ENCODE measurements around the gene LACTBL1.
"Not testable (repeated sequence)": the region's sequence is repeated elsewhere in the genome, so short reads cannot be mapped to it uniquely, and the experiment has no call there.

LACTBL1 gene

GRCh38 chr1:22951796-22952195 is 20.9 kb downstream of the LACTBL1 start:
- TF ChIP-seq, protein P1, sequence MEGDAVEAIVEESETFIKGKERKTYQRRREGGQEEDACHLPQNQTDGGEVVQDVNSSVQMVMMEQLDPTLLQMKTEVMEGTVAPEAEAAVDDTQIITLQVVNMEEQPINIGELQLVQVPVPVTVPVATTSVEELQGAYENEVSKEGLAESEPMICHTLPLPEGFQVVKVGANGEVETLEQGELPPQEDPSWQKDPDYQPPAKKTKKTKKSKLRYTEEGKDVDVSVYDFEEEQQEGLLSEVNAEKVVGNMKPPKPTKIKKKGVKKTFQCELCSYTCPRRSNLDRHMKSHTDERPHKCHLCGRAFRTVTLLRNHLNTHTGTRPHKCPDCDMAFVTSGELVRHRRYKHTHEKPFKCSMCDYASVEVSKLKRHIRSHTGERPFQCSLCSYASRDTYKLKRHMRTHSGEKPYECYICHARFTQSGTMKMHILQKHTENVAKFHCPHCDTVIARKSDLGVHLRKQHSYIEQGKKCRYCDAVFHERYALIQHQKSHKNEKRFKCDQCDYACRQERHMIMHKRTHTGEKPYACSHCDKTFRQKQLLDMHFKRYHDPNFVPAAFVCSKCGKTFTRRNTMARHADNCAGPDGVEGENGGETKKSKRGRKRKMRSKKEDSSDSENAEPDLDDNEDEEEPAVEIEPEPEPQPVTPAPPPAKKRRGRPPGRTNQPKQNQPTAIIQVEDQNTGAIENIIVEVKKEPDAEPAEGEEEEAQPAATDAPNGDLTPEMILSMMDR (IDR thresholded peaks at IDR 0.05; ENCODE audit: low read depth, low read length) = no peak

DNA sequence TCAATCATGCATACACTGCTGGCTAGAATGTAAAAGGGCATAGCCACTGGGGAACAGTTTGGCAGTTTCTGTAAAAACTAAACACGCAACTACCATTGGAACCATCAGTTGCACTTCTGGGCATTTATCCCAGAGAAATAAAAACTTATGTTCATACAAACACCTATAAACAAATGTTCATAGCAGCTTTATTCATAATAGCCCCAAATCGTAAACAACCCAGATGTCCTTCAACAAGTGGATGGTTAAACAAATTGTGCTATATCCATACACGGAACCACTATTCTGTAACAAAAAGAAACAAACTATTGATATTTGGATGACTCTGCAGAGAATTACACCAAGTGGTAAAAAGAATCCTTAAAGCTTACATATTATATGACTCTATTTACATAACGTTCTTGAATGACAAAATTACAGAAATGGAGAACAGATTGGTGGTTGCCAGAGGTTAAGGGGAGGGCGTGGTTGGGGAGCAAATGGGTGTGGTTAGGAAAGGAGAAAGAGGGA is 22.8 kb downstream of the LACTBL1 start:
- no peaks in the 10 kb centered on the region for H3K27me3 ChIP-seq (ENCODE audit: insufficient read depth, low read depth, severe bottlenecking)
- no peak for DNase-seq
- no peaks in the 10 kb centered on the region for H3K36me3 ChIP-seq
- TF ChIP-seq, protein P1 (IDR thresholded peaks at IDR 0.05; ENCODE audit: low read depth, low read length) = no peak
- H3K27ac ChIP-seq = no peak overlapping the region
- no peaks in the 10 kb centered on the region for H3K9me3 ChIP-seq (ENCODE audit: severe bottlenecking)
- H3K4me3 ChIP-seq (ENCODE audit: low read depth, low read length) = no peak overlapping the region

More at GRCh38 chr1:22951796-22952195, 20.9 kb downstream of the LACTBL1 start:
- Histone ChIP-seq H3K27me3 (ENCODE audit: insufficient read depth, low read depth, severe bottlenecking) (no peaks in the 10 kb centered on the region), H3K36me3 (no peaks in the 10 kb centered on the region), H3K4me3 (ENCODE audit: low read depth, low read length) (no peak overlapping the region), H3K27ac (no peak overlapping the region), H3K9me3 (ENCODE audit: severe bottlenecking) (no peaks in the 10 kb centered on the region)
- DNase-seq = no peak

- DNase-seq; H3K9me3 ChIP-seq (ENCODE audit: severe bottlenecking); H3K27me3 ChIP-seq (ENCODE audit: insufficient read depth, low read depth, severe bottlenecking); H3K4me3 ChIP-seq (ENCODE audit: low read depth, low read length); H3K36me3 ChIP-seq; H3K27ac ChIP-seq: not testable (repeated sequence)
These were observed 27.5 kb downstream of the LACTBL1 start for GRCh38 chr1:22945171-22945570.

- H3K36me3 ChIP-seq = no peaks in the 10 kb centered on the region
- no peak overlapping the region for H3K27ac ChIP-seq
- H3K4me3 ChIP-seq (ENCODE audit: low read depth, low read length) = no peak overlapping the region
- TF ChIP-seq, protein P1 (IDR thresholded peaks at IDR 0.05; ENCODE audit: low read depth, low read length) = no peak
- DNase-seq = no peak
- no peaks in the 10 kb centered on the region for H3K27me3 ChIP-seq (ENCODE audit: insufficient read depth, low read depth, severe bottlenecking)
- H3K9me3 ChIP-seq (ENCODE audit: severe bottlenecking) = peaks cover 9% of the 10 kb centered on the region
These were observed 28.2 kb downstream of the LACTBL1 start for GRCh38 chr1:22944346-22945055.

- Histone ChIP-seq H3K9me3 (ENCODE audit: severe bottlenecking) (peaks cover 9% of the 10 kb centered on the region), H3K27ac (no peak overlapping the region), H3K27me3 (ENCODE audit: insufficient read depth, low read depth, severe bottlenecking) (no peaks in the 10 kb centered on the region), H3K36me3 (no peaks in the 10 kb centered on the region), H3K4me3 (ENCODE audit: low read depth, low read length) (no peak overlapping the region)
- DNase-seq = no peak
- TF ChIP-seq, protein P1 (IDR thresholded peaks at IDR 0.05; ENCODE audit: low read depth, low read length) = no peak
These were observed 31.4 kb downstream of the LACTBL1 start for GRCh38 chr1:22941257-22941656.

DNA sequence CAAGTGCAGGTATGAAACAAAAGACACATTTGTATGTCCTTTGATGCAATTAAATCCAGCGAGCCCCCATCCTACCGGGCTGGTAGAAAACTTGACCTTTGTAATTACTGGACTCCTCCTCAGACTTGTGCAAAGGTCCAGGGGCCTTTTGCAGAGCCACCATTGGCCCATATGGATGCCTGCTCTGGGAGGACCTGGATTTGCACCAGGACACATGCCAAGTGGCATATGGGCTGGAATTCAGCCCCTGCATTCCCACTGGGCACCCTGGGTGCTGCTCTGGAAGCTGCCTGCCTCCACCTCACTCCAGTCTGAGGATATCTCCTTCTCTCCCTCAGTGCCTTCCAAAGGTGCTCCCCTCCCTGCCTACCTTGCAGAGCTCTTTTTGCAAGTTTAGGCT is 36.0 kb downstream of the LACTBL1 start:
- Histone ChIP-seq H3K9me3 (ENCODE audit: severe bottlenecking) (peaks cover 11% of the 10 kb centered on the region), H3K36me3 (no peaks in the 10 kb centered on the region), H3K27me3 (ENCODE audit: insufficient read depth, low read depth, severe bottlenecking) (no peaks in the 10 kb centered on the region), H3K4me3 (ENCODE audit: low read depth, low read length) (no peak overlapping the region), H3K27ac (no peak overlapping the region)
- DNase-seq = no peak
- TF ChIP-seq, protein P1 (IDR thresholded peaks at IDR 0.05; ENCODE audit: low read depth, low read length) = no peak
